Adrenal gland (tissue), 19 donors: Measurements from ENCODE around the gene RBMXL2. TPM values are rescaled to one million over a fixed set of nuclear protein-coding genes. Genes with fewer than 3 reads are reported as not detected.

Experiments
- DNase-seq, 7 donors: peaks; one replicate each; pipeline ENCODE4 v3.0.0-alpha.2; 2019 to 2020
- H3K27ac ChIP-seq, 5 donors: fragments of 200-600 bp; sonication (generic) in 4 of 5; 1 replicate in 3 of 5; 2 replicates in 2 of 5; pipeline versions ENCODE4 v1.5.1 to v1.8.0; 2016 to 2020; ENCODE audit warnings: mild to moderate bottlenecking in 1 of 5
- H3K27me3 ChIP-seq: fragments of 200-600 bp; 2 replicates; pipeline ENCODE4 v1.8.0; 2021
- H3K36me3 ChIP-seq, 2 donors: fragments of 200-600 bp; replicated peaks in 1 of 2; 1 replicate in 1 of 2; 2 replicates in 1 of 2; pipeline versions ENCODE4 v1.5.1 to v1.8.0; 2018 to 2022
- H3K4me1 ChIP-seq, 2 donors: fragments of 200-600 bp; replicated peaks in 1 of 2; 1 replicate in 1 of 2; 2 replicates in 1 of 2; pipeline versions ENCODE4 v1.5.1 to v1.8.0; 2018 to 2021
- H3K4me3 ChIP-seq, 4 donors: fragments of 200-600 bp; sonication (generic) in 3 of 4; one replicate each; pipeline ENCODE4 v1.5.1; 2016 to 2018
- H3K9me3 ChIP-seq, 3 donors: fragments of 200-600 bp; sonication (generic) in 1 of 3; replicated peaks in 1 of 3; 1 replicate in 2 of 3; 2 replicates in 1 of 3; pipeline versions ENCODE4 v1.5.1 to v1.8.0; 2016 to 2021
- POLR2A ChIP-seq, 2 donors: fragments of 450-650 bp; IDR thresholded peaks; one replicate each; pipeline ENCODE4 v1.6.1; 2017; ENCODE audit warnings: antibody characterized with exemption in 2 of 2, mild to moderate bottlenecking in 2 of 2, moderate library complexity in 1 of 2
- WGBS, 4 donors: extraction: QIAGEN DNeasy Blood & Tissue Kit in 2 of 4; methylation state at CpG; one replicate each; pipeline versions ENCODE4 v1.1.5 to v1.1.7; 2013 to 2017; 5-methylcytosine and 5-hydroxymethylcytosine counted together
- intact Hi-C, 2 donors: fragments of 100-400 bp; cut with DNase I; formaldehyde crosslinking; loops; one replicate each; pipeline versions ENCODE4 v1.14.1 to v1.15.0; 2022 to 2023
- long read RNA-seq, 10 donors: library from polyadenylated mRNA in 3 of 10; unstranded in 2 of 10; stranded (forward) in 1 of 10; transcript quantifications; one replicate each; pipeline ENCODE4 v2.0.0 and lab custom pipeline, GENCODE V29; 2021 to 2026
- polyA plus RNA-seq, 3 donors: library from polyadenylated mRNA; stranded (reverse); fragments of 200-250 nt in 2 of 3; fragments of 350-450 nt in 1 of 3; fragmentation: Illumina TruSeq in 1 of 3; extraction: RNeasy Lipid Tissue Mini Kit (QIAGEN cat#74804) in 1 of 3; gene quantifications; one replicate each; pipeline ENCODE4 v1.2.3, GENCODE V29; 2013 to 2014
- total RNA-seq, 9 donors: library from RNA; depleted of rRNA in 4 of 9; stranded (reverse); fragments of >200 nt in 4 of 9; fragments of 120-200 nt in 1 of 9; fragmentation: NEBNext Ultra II Directional in 1 of 9; extraction: Animal tissue kit (Norgen Biotek cat#: 25700) in 1 of 9; gene quantifications; one replicate each; pipeline versions ENCODE4 v1.1.0 to v1.2.4, GENCODE V29; 2013 to 2023
- TF ChIP-seq, protein P1 (sequence below), 6 experiments: fragments of 450-650 bp in 4 of 6; fragments of 200-600 bp in 2 of 6; sonication (generic) in 1 of 6; IDR thresholded peaks; 1 replicate in 5 of 6; 2 replicates in 1 of 6; pipeline versions ENCODE4 v1.5.1 to v1.8.0; 2016 to 2021; ENCODE audit warnings: antibody characterized with exemption in 6 of 6, mild to moderate bottlenecking in 2 of 6, moderate library complexity in 1 of 6
- donor health status: healthy with polysubstance abuse.
- donor health status: Bipolar disorder and iron deficiency.
- donor health status: DM: yes; HTN: yes; CAD: no.
- donor health status: DM: no; HTN: no; CAD: no.
- donor health status: DM: no; HTN: no; CAD: no.
- donor health status: DM: yes; HTN: yes; CAD: no.

RBMXL2 gene
- total RNA-seq, result under 1 TPM in 1 of 9 donors, not detected in 8; 0.06 TPM
- under 1 TPM in 1 of 3 donors, not detected in 2; 0.03 TPM for polyA plus RNA-seq
- long read RNA-seq, donor 1, result 0 reads
- long read RNA-seq, donor 2, result 0 reads
- long read RNA-seq, donor 3, result 0 reads
- long read RNA-seq, donor 4, result 0 reads
- long read RNA-seq, donor 5, result 0 reads
- long read RNA-seq, donor 6, result 0 reads
- long read RNA-seq, donor 7, result 0 reads
- long read RNA-seq, donor 8, result 0 reads
- long read RNA-seq, donor 9, result 0 reads
- long read RNA-seq, donor 10, result 0 reads

DNA sequence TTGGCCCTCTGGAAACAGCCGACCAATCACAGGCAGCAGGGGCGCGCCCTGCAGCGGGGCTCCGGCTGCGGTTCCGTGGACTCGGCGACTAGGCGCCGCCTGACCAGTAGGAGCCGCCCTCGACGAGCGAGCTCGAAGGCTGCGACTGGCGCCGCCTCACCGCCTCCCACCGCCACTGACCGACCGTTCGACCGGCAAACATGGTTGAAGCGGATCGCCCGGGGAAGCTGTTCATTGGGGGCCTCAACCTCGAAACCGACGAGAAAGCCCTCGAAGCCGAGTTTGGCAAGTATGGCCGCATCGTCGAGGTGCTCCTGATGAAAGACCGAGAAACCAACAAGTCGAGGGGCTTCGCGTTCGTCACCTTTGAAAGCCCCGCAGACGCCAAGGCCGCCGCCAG is at the start of gene RBMXL2:
TSS of gene RBMXL2 (plus strand) at position 78 of the 400 bp plus-strand sequence. CDS start at position 201, 123 bp downstream.
- H3K9me3 ChIP-seq, result no peaks in the 10 kb centered on the region
- H3K27ac ChIP-seq, result no peak within 1 kb of the TSS
- 65 to 90% (median 83%) methylated on average over 19 to 45 of the region's 45 CpGs for WGBS, 4 donors
- intact Hi-C loops, result no loop called here
- H3K27me3 ChIP-seq, result peaks cover 10% of the 10 kb centered on the region
- no peak for DNase-seq
- TF ChIP-seq, protein P1, sequence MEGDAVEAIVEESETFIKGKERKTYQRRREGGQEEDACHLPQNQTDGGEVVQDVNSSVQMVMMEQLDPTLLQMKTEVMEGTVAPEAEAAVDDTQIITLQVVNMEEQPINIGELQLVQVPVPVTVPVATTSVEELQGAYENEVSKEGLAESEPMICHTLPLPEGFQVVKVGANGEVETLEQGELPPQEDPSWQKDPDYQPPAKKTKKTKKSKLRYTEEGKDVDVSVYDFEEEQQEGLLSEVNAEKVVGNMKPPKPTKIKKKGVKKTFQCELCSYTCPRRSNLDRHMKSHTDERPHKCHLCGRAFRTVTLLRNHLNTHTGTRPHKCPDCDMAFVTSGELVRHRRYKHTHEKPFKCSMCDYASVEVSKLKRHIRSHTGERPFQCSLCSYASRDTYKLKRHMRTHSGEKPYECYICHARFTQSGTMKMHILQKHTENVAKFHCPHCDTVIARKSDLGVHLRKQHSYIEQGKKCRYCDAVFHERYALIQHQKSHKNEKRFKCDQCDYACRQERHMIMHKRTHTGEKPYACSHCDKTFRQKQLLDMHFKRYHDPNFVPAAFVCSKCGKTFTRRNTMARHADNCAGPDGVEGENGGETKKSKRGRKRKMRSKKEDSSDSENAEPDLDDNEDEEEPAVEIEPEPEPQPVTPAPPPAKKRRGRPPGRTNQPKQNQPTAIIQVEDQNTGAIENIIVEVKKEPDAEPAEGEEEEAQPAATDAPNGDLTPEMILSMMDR (IDR thresholded peaks at IDR 0.05), result no peak
- TF ChIP-seq POLR2A (IDR thresholded peaks at IDR 0.05), result no peak
- no peaks in the 10 kb centered on the region for H3K36me3 ChIP-seq
- H3K4me1 ChIP-seq, result no peaks in the 10 kb centered on the region
- H3K4me3 ChIP-seq, result no peak within 1 kb of the TSS

DNA sequence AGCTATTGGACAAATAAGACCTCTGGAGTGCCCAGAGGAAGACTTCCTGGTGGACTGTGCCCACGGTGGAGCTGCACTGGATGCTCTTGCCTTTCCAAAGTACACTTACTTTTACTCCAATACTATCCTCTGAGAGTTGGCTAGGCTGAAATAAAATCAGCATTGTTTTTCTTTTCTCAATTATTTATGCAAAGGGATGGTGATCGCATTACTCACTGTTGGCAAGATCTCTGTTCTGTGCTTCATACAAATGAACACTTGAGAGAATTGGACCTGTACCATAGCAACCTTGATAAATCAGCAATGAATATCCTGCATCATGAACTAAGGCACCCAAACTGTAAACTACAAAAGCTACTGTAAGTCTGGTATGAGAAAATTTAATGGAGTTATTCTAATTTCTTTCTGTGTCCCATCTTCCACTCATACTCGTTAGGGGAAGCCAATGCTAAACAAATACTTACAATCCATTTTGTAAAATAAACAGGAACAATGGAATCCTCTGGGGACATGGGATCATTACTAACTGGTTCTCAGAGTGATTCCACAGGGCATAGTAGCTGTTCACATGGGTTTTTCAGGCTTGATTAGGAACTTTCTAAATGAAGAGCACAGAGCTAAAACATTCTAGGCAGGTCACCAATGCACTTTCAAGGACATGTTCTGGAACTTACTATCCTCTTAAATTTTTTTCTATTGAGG is 42.2 kb upstream of the RBMXL2 start:
- TF ChIP-seq, protein P1 (IDR thresholded peaks at IDR 0.05), result no peak
- no peak for TF ChIP-seq POLR2A (IDR thresholded peaks at IDR 0.05)
- no peaks in the 10 kb centered on the region for H3K27me3 ChIP-seq
- no peak for DNase-seq
- H3K27ac ChIP-seq, result no peak overlapping the region
- intact Hi-C loops, result no loop called here
- no peaks in the 10 kb centered on the region for H3K36me3 ChIP-seq
- H3K4me3 ChIP-seq, result no peak overlapping the region
- WGBS, 4 donors, result 55 to 66% (median 60%) methylated on average over 3 of the region's 3 CpGs
- no peaks in the 10 kb centered on the region for H3K9me3 ChIP-seq
- H3K4me1 ChIP-seq, result no peaks in the 10 kb centered on the region

DNA sequence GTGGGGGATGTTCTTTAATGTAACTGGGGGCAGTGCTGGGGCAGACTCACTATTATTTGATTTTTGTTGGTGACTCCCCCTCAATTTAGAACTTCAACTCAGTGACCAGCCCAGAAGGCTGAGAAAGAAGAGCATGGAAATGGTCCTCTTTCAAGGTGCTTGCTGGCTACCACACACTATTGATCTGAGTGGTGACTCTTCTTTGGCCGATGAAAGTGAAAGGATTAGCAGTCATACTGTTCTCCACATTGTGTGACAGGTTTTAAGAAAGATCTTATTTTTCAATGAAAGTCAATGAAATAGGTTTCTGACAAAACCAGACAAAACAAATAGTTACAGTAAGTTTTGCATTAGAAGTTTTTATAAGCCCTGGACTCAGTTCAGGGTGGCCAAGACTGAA is 38.6 kb upstream of the RBMXL2 start:
- H3K9me3 ChIP-seq, result no peaks in the 10 kb centered on the region
- no peaks in the 10 kb centered on the region for H3K27me3 ChIP-seq
- intact Hi-C loops, result no loop called here
- no peaks in the 10 kb centered on the region for H3K4me1 ChIP-seq
- H3K27ac ChIP-seq, result no peak overlapping the region
- TF ChIP-seq, protein P1 (IDR thresholded peaks at IDR 0.05), result no peak
- TF ChIP-seq POLR2A (IDR thresholded peaks at IDR 0.05), result no peak
- H3K36me3 ChIP-seq, result no peaks in the 10 kb centered on the region
- no peak for DNase-seq
- no peak overlapping the region for H3K4me3 ChIP-seq
- WGBS, 4 donors, result 90 to 96% (median 93%) methylated on average over 1 of the region's 1 CpG

DNA sequence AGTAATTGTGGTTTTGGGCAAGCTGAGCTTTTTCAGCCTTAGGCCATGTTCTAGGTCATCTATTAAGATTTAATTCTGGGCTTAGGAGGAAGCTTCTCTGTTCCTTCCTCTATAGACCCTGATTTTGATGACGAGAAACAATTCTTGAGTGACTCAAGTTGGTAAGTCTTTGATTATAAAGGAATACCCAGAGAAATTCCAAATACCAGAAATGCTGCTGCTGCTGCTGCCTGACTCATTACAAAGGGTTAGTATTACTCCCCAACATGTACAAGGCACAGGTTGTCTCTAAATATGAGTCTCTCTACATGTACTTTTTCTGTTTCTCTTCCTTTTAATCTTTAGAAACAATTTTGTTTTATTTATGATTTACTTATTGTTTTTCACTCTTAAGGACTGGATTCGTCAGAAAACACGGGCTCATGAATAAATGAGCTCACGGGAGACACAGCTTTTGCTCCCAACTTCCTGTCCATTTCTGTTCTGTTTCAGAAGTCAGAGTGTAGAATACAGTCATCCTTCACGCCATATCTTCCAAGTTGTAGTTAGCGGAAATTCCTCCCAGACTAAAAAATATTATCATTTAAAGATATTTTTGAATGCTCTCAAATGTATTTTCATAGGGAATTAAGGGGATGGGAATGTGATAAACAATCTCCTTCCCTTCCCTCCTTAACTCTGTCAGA is 31.8 kb upstream of the RBMXL2 start:
- intact Hi-C loops, result no loop called here
- WGBS, 4 donors, result 60 to 72% (median 64%) methylated on average over 6 of the region's 6 CpGs
- H3K27me3 ChIP-seq, result no peaks in the 10 kb centered on the region

More for the DNA sequence above, 31.8 kb upstream of the RBMXL2 start:
- Histone ChIP-seq H3K27ac (no peak overlapping the region), H3K4me1 (no peaks in the 10 kb centered on the region), H3K9me3 (no peaks in the 10 kb centered on the region), H3K36me3 (no peaks in the 10 kb centered on the region), H3K4me3 (no peak overlapping the region)
- DNase-seq, result no peak
- TF ChIP-seq, protein P1 (IDR thresholded peaks at IDR 0.05), result no peak
- no peak for TF ChIP-seq POLR2A (IDR thresholded peaks at IDR 0.05)
